ENCODE measurements around the gene PCDHGA1. TPM values are rescaled to one million over a fixed set of nuclear protein-coding genes. Genes with fewer than 3 reads are reported as not detected.

Gene PCDHGA1
- total and polyA plus RNA-seq, 2 donors (not counting 1 experiment from before 2014, with no cell fraction given) = 0.06 to 0.64 TPM

- Mint-ChIP-seq H3K4me1 (peaks cover 31% of the 10 kb centered on the region), H3K4me3 (no peak overlapping the region), H3K27me3 (peaks cover 12% of the 10 kb centered on the region), H3K27ac (no peak overlapping the region), H3K9me3 (ENCODE audit: insufficient read depth) (peaks cover 16% of the 10 kb centered on the region)
- WGBS (ENCODE audit: insufficient coverage) = no CpG with 5 or more reads among the region's 3 CpGs
- intact Hi-C loops (cut with micrococcal nuclease) = loop anchor here (5.0 to 10.0 kb wide), 6 partner anchors 93 to 1217 kb away; partner anchors contain the start of genes ANKHD1, APBB3, DELE1 and GNPDA1
- DNase-seq (no peak), ATAC-seq (ENCODE audit: low read depth) (no peak)
- Histone ChIP-seq H3K27me3 (replicated peaks in 1 of 4; ENCODE audit: control extremely low read depth in 1 of 4, control insufficient read depth in 3 of 4, insufficient read depth in 4 of 4, low read length in 3 of 4) (peaks cover 0 to 7% (median 1%) of the 10 kb centered on the region in 4 experiments), H3K27ac (ENCODE audit: low read length in 2 of 2) (no peak overlapping the region), H2AFZ (ENCODE audit: insufficient read depth, low read depth, low read length, poor library complexity, severe bottlenecking) (no peak overlapping the region), H3K4me1 (ENCODE audit: control insufficient read depth in 2 of 2, insufficient read depth in 2 of 2, low read length in 2 of 2) (peaks cover 23 to 25% of the 10 kb centered on the region in 2 donors), H3K9ac (ENCODE audit: low read length) (no peak overlapping the region), H3K4me2 (replicated peaks; ENCODE audit: low read depth, low read length, poor library complexity, severe bottlenecking) (no peak overlapping the region), H4K20me1 (ENCODE audit: control insufficient read depth, insufficient read depth, low read length, poor library complexity, severe bottlenecking) (no peaks in the 10 kb centered on the region), H3K4me3 (ENCODE audit: control extremely low read depth in 1 of 5, extremely low read depth in 1 of 5, insufficient read depth in 1 of 5, low read depth in 2 of 5, low read length in 4 of 5) (no peak overlapping the region), H3K79me2 (ENCODE audit: control insufficient read depth, insufficient read depth, low read length) (peaks cover 27% of the 10 kb centered on the region), H3K9me3 (ENCODE audit: control extremely low read depth in 1 of 3, control insufficient read depth in 2 of 3, insufficient read depth in 1 of 3, low read length in 2 of 3) (peaks cover 21 to 56% (median 50%) of the 10 kb centered on the region in 3 donors), H3K36me3 (replicated peaks in 1 of 2; ENCODE audit: control extremely low read depth in 1 of 2, control insufficient read depth in 1 of 2, extremely low read depth in 1 of 2, insufficient read depth in 2 of 2, low read length in 1 of 2) (peaks cover 9 to 13% of the 10 kb centered on the region in 2 experiments)
- POLR2A ChIA-PET = no interaction called here
- TF ChIP-seq EZH2 (IDR thresholded peaks at IDR 0.05; ENCODE audit: borderline replicate concordance, insufficient read depth, low read depth, low read length, poor library complexity, severe bottlenecking) = no peak
- no peak for TF ChIP-seq CTCF (IDR thresholded peaks at IDR 0.05)
- CTCF ChIA-PET = interaction anchor here (0.6 to 1.0 kb wide), 2 partner anchors 99 to 1051 kb away, joined by 3 to 5 read pairs; partner anchors contain the start of gene PCDHB14
Measured at GRCh38 chr5:141322261-141322660, 8.1 kb upstream of the PCDHGA1 start.

- H3K9me3 Mint-ChIP-seq (ENCODE audit: insufficient read depth) = peaks cover 6% of the 10 kb centered on the region
- intact Hi-C loops (cut with micrococcal nuclease) = loop anchor here (1.0 to 10.0 kb wide), 6 partner anchors 89 to 1221 kb away; partner anchors contain the start of genes APBB3, GNPDA1, PCDHGA10 and PCDHGB7
- H3K27ac ChIP-seq (ENCODE audit: low read length in 2 of 2) = peak overlapping the region in 1 of 2 donors; percentile 26
- H3K27me3 ChIP-seq (replicated peaks in 1 of 4; ENCODE audit: control extremely low read depth in 1 of 4, control insufficient read depth in 3 of 4, insufficient read depth in 4 of 4, low read length in 3 of 4) = peaks cover 0 to 30% (median 12%) of the 10 kb centered on the region in 4 experiments
- H3K4me2 ChIP-seq (replicated peaks; ENCODE audit: low read depth, low read length, poor library complexity, severe bottlenecking) = peak overlapping the region; percentile 63
- peak overlapping the region; percentile 94 for H3K4me3 Mint-ChIP-seq
- peaks cover 1% of the 10 kb centered on the region for H3K79me2 ChIP-seq (ENCODE audit: control insufficient read depth, insufficient read depth, low read length)
- peak; percentile 72 for DNase-seq
- H3K4me1 ChIP-seq (ENCODE audit: control insufficient read depth in 2 of 2, insufficient read depth in 2 of 2, low read length in 2 of 2) = peaks cover 6 to 10% of the 10 kb centered on the region in 2 donors
- TF ChIP-seq CTCF (IDR thresholded peaks at IDR 0.05) = peak; percentile 69
- TF ChIP-seq EZH2 (IDR thresholded peaks at IDR 0.05; ENCODE audit: borderline replicate concordance, insufficient read depth, low read depth, low read length, poor library complexity, severe bottlenecking) = no peak
- WGBS (ENCODE audit: insufficient coverage) = 24% methylated on average over 22 of the region's 27 CpGs
- H4K20me1 ChIP-seq (ENCODE audit: control insufficient read depth, insufficient read depth, low read length, poor library complexity, severe bottlenecking) = no peaks in the 10 kb centered on the region
- peak overlapping the region; percentile 89 for H3K27ac Mint-ChIP-seq
- peaks cover 41% of the 10 kb centered on the region for H3K27me3 Mint-ChIP-seq
- H3K4me1 Mint-ChIP-seq = peaks cover 9% of the 10 kb centered on the region
- ATAC-seq (ENCODE audit: low read depth) = peak; percentile 90
- peaks cover 8 to 47% (median 32%) of the 10 kb centered on the region in 3 donors for H3K9me3 ChIP-seq (ENCODE audit: control extremely low read depth in 1 of 3, control insufficient read depth in 2 of 3, insufficient read depth in 1 of 3, low read length in 2 of 3)
- H2AFZ ChIP-seq (ENCODE audit: insufficient read depth, low read depth, low read length, poor library complexity, severe bottlenecking) = peak overlapping the region; percentile 71
- no peaks in the 10 kb centered on the region for H3K36me3 ChIP-seq (replicated peaks in 1 of 2; ENCODE audit: control extremely low read depth in 1 of 2, control insufficient read depth in 1 of 2, extremely low read depth in 1 of 2, insufficient read depth in 2 of 2, low read length in 1 of 2)
- H3K4me3 ChIP-seq (ENCODE audit: control extremely low read depth in 1 of 5, extremely low read depth in 1 of 5, insufficient read depth in 1 of 5, low read depth in 2 of 5, low read length in 4 of 5) = peak overlapping the region; percentile 35 to 59 (median 51)
- ChIA-PET POLR2A (no interaction called here), CTCF (interaction anchor here (0.8 to 6.9 kb wide), 10 partner anchors 8 to 292 kb away, joined by 3 to 30 read pairs (median 4); partner anchors contain the start of genes DIAPH1 and PCDHGA12)
- peak overlapping the region; percentile 50 for H3K9ac ChIP-seq (ENCODE audit: low read length)
Measured at GRCh38 chr5:141326088-141326854, 4.0 kb upstream of the PCDHGA1 start.
